ENCODE data around the gene ZNF445.

- TF ChIP-seq, protein P1, sequence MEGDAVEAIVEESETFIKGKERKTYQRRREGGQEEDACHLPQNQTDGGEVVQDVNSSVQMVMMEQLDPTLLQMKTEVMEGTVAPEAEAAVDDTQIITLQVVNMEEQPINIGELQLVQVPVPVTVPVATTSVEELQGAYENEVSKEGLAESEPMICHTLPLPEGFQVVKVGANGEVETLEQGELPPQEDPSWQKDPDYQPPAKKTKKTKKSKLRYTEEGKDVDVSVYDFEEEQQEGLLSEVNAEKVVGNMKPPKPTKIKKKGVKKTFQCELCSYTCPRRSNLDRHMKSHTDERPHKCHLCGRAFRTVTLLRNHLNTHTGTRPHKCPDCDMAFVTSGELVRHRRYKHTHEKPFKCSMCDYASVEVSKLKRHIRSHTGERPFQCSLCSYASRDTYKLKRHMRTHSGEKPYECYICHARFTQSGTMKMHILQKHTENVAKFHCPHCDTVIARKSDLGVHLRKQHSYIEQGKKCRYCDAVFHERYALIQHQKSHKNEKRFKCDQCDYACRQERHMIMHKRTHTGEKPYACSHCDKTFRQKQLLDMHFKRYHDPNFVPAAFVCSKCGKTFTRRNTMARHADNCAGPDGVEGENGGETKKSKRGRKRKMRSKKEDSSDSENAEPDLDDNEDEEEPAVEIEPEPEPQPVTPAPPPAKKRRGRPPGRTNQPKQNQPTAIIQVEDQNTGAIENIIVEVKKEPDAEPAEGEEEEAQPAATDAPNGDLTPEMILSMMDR (IDR thresholded peaks at IDR 0.05), result no peak
- no peak for TF ChIP-seq POLR2A (IDR thresholded peaks at IDR 0.05)
These were observed 48.0 kb downstream of the ZNF445 start for GRCh38 chr3:44429459-44429858.

Measured in lower leg skin (tissue), 3 donors.